ENCODE data around the gene CNOT10.
A peak's percentile ranks its signal among the peaks of the same experiment; 100 is the strongest.

CNOT10 gene

DNA sequence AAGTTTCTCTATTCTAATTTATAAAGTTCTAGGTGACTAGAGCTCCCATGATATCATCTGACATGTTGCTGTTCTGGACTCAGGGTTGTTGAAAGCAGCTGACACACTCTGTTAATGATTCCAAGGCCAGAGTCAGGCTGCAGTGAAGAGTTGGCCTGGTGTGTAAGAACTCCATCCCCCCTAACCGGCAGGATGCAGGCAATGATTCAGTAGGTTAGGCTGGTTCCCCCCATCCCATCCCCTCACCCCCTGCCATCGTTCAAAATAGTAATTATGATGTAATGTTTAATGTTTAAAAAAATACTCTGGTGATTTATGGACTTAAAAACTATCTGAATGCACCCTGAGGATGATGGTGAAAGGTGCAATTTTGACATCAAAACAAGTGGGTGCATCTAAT is 128.2 kb downstream of the CNOT10 start:
- H3K4me3 ChIP-seq (ENCODE audit: low read depth, low read length), result no peak overlapping the region
- TF ChIP-seq, protein P1, sequence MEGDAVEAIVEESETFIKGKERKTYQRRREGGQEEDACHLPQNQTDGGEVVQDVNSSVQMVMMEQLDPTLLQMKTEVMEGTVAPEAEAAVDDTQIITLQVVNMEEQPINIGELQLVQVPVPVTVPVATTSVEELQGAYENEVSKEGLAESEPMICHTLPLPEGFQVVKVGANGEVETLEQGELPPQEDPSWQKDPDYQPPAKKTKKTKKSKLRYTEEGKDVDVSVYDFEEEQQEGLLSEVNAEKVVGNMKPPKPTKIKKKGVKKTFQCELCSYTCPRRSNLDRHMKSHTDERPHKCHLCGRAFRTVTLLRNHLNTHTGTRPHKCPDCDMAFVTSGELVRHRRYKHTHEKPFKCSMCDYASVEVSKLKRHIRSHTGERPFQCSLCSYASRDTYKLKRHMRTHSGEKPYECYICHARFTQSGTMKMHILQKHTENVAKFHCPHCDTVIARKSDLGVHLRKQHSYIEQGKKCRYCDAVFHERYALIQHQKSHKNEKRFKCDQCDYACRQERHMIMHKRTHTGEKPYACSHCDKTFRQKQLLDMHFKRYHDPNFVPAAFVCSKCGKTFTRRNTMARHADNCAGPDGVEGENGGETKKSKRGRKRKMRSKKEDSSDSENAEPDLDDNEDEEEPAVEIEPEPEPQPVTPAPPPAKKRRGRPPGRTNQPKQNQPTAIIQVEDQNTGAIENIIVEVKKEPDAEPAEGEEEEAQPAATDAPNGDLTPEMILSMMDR (IDR thresholded peaks at IDR 0.05; ENCODE audit: low read depth, low read length), result no peak

DNA sequence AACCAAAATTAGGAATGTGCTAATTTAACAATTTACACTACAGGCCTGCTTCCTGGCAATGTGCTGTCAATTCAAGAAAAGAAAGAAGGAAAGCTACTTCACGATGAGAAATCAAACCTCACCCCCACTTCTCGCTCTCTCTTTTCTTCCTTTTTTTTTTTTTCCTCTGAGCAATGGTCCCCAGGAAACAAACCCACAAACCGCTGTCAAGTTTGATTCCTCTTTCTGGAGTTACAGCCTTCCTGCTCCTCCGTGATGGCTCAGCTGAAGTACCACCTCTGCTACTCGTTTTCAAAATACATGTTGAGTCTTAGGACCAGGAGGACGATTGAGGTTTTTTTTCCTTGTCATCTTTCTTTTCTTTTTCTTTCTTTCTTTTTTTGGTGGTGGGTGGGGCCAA is 129.4 kb downstream of the CNOT10 start:
- TF ChIP-seq, protein P1 (IDR thresholded peaks at IDR 0.05; ENCODE audit: low read depth, low read length), result no peak
- H3K4me3 ChIP-seq (ENCODE audit: low read depth, low read length), result no peak overlapping the region

DNA sequence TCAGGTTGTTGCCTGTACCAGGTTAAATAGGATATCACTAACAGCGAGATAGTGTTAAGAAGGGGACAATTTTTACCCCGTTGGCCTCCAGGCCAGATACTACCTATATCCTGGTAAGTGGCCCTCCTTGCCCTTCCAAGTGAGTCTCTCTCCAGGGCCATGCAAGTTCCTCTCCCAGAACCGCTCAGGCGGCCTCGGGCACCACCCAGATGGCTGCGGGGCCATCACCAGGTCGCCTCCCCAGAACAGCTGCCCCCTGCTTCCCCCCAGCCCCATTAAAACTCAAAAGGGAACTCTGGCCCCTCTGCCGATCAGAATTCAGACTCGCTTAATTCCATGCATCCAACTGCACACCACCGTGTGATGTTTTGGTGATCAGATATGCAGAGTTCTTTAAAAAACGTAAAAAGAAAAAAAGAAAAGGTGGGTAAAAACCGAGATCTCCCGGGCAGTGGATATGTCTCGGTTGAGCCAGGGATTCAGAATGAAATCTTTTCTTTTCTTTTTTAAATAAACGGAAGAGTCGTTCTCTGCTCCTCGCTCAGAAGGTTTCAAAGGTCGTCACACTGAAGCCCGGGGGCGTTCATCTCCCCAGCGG is 131.0 kb downstream of the CNOT10 start:
- TF ChIP-seq, protein P1 (IDR thresholded peaks at IDR 0.05; ENCODE audit: low read depth, low read length), result no peak
- H3K4me3 ChIP-seq (ENCODE audit: low read depth, low read length), result no peak overlapping the region

DNA sequence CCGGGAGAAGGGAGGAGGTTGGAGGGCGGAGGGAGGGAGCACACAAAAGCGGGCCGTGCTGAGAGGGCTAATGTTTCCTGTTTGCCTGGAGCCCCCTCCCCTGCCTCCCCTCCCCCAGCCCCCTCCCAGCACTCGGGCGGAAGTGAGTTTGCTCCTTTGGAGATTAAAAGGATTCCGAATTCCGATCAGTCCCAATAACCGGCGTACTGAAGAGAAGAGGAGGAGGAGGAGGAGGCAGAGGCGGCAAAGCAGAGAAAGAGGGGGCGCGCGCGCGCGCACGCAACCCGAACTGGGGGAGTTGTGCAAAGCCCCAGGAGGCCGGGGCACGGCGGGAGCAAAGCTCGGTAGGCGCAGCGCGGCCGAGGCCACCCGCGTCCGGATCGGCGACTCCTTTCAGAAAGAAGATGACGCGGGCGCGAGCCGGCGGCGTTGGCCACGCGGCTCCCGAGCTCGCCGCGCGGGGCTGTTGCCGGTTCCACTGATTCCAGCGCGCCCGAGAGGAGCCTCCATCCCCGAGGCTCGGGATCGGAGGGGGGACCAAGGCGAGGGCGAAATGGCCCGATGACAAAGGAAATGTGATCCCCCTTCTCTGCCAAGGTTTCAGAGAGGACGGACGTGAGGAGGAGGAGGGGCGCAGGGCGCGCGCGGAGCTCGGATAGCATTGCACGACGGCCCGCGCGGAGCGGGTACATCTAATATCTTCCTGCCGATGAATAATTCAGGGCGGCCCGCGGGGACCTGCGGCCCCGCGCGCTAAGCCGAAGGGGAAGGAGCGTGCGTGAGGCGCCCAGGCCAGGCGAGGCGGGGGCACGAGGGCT is 131.7 kb downstream of the CNOT10 start:
- TF ChIP-seq, protein P1 (IDR thresholded peaks at IDR 0.05; ENCODE audit: low read depth, low read length), result no peak
- peak overlapping the region; percentile 0; the same call in 1 of the 2 replicates for H3K4me3 ChIP-seq (ENCODE audit: low read depth, low read length)

DNA sequence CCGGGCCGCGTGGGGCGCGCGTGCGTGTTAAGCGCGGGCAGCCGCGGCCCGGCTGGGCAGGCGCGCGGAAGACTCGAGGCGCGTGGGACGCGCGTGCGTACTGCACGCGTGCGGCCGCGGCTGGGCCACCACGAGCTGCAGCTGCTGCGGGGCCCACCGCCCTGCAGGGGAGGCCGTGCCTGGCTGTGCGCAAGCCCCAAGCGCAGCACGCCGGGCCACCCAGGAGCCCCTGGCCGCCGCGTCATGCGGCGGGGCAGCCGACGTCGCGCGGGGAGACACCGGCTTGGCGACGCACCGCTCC is 132.2 kb downstream of the CNOT10 start:
- TF ChIP-seq, protein P1 (IDR thresholded peaks at IDR 0.05; ENCODE audit: low read depth, low read length), result no peak
- H3K4me3 ChIP-seq (ENCODE audit: low read depth, low read length), result no peak overlapping the region

DNA sequence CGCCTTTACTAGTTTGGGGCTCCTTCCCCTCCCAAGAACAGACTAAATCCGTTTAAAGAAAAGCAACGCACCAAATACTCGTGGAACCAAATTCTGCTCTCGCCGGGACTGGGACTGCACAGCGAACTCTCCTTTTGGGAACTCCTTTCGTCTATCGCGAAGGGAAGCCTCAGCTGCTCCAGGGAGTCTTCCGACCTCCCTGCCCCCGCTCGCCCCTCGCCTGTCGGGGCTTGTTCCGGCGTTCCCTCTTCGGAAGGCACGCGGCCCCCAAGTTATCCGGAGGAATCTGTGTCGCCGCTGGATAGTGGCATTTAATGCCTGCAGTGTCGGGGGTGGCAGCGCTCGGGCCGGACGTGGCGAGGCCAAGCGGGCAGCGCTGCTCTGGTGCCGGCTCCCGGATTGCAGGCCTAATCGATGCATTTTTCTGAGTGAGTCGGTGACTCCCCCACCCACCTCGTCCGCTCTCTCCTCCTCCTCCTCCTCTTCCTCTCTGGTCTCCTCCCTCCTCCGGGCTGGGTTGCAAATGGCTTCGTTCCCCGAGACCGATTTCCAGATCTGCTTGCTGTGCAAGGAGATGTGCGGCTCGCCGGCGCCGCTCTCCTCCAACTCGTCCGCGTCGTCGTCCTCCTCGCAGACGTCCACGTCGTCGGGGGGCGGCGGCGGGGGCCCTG is 132.7 kb downstream of the CNOT10 start, which contains the start of gene TRIM71:
TRIM71 (plus strand) TSS at position 440 of the 671 bp plus-strand sequence; CDS start at position 524, 84 bp downstream.
- H3K4me3 ChIP-seq (ENCODE audit: low read depth, low read length), result peak within 1 kb of the TSS; percentile 0; the same call in 1 of the 2 replicates
- TF ChIP-seq, protein P1 (IDR thresholded peaks at IDR 0.05; ENCODE audit: low read depth, low read length), result no peak

Data from WI38 (cell line).